Liver (tissue), 9 donors: Measurements from ENCODE around the gene AUH. TPM values are rescaled to one million over a fixed set of nuclear protein-coding genes. Genes with fewer than 3 reads are reported as not detected.

Experiments
- DNase-seq: peaks from one replicate; pipeline ENCODE4 v3.0.0-alpha.2; 2017; ENCODE audit warnings: low spot score
- H3K27ac ChIP-seq, 2 donors: one replicate each; pipeline ENCODE4 v1.7.0; 2013; ENCODE audit warnings: inconsistent platforms in 2 of 2, low read length in 2 of 2, control low read depth in 1 of 2, low read depth in 1 of 2, mild to moderate bottlenecking in 1 of 2
- H3K27me3 ChIP-seq, 4 donors: one replicate each; pipeline versions ENCODE4 v1.6.1 to v1.7.0; 2013; ENCODE audit warnings: low read length in 3 of 4, inconsistent platforms in 1 of 4, mild to moderate bottlenecking in 1 of 4, moderate library complexity in 1 of 4; ENCODE audit not compliant: control insufficient read depth in 4 of 4, insufficient read depth in 4 of 4
- H3K36me3 ChIP-seq, 4 donors: one replicate each; pipeline versions ENCODE4 v1.6.1 to v1.7.0; 2013; ENCODE audit warnings: low read length in 3 of 4, mild to moderate bottlenecking in 3 of 4, low read depth in 1 of 4, moderate library complexity in 1 of 4; ENCODE audit not compliant: control insufficient read depth in 4 of 4, insufficient read depth in 3 of 4
- H3K4me1 ChIP-seq, 4 donors: one replicate each; pipeline versions ENCODE4 v1.6.1 to v1.7.0; 2013; ENCODE audit warnings: low read length in 3 of 4, mild to moderate bottlenecking in 3 of 4, moderate library complexity in 1 of 4; ENCODE audit not compliant: control insufficient read depth in 4 of 4, insufficient read depth in 4 of 4
- H3K4me3 ChIP-seq, 3 donors: one replicate each; pipeline versions ENCODE4 v1.6.1 to v1.7.0; 2013; ENCODE audit warnings: low read length in 3 of 3, control low read depth in 1 of 3, low read depth in 1 of 3, mild to moderate bottlenecking in 1 of 3
- H3K9ac ChIP-seq, 2 donors: one replicate each; pipeline ENCODE4 v1.7.0; 2013; ENCODE audit warnings: low read length in 2 of 2, mild to moderate bottlenecking in 2 of 2, moderate library complexity in 2 of 2, control low read depth in 1 of 2, low read depth in 1 of 2
- H3K9me3 ChIP-seq, 4 donors: one replicate each; pipeline versions ENCODE4 v1.6.1 to v1.7.0; 2013; ENCODE audit warnings: low read length in 3 of 4; ENCODE audit not compliant: control insufficient read depth in 4 of 4
- EGR1 ChIP-seq, 2 donors: IDR thresholded peaks; 2 replicates each; pipeline ENCODE4 v1.6.1; 2016 to 2018; ENCODE audit warnings: antibody characterized with exemption in 2 of 2, low read depth in 2 of 2
- FOXA1 ChIP-seq: IDR thresholded peaks from 2 replicates; pipeline ENCODE4 v1.6.1; 2016; ENCODE audit warnings: antibody characterized with exemption
- FOXA2 ChIP-seq: IDR thresholded peaks from 2 replicates; pipeline ENCODE4 v1.6.1; 2016; ENCODE audit warnings: antibody characterized with exemption
- GABPA ChIP-seq, 2 donors: IDR thresholded peaks in 1 of 2; conservative IDR thresholded peaks in 1 of 2; 2 replicates each; pipeline ENCODE4 v1.6.1; 2016; ENCODE audit warnings: antibody characterized with exemption in 2 of 2, mild to moderate bottlenecking in 1 of 2, moderate library complexity in 1 of 2
- HNF4A ChIP-seq, 2 donors: conservative IDR thresholded peaks; 2 replicates each; pipeline ENCODE4 v1.6.1; 2016; ENCODE audit warnings: antibody characterized with exemption in 2 of 2, mild to moderate bottlenecking in 2 of 2
- HNF4G ChIP-seq: IDR thresholded peaks from 2 replicates; pipeline ENCODE4 v1.6.1; 2016; ENCODE audit warnings: antibody characterized with exemption
- JUND ChIP-seq, 2 donors: IDR thresholded peaks; 2 replicates each; pipeline ENCODE4 v1.6.1; 2016; ENCODE audit warnings: antibody characterized with exemption in 2 of 2
- NR2F2 ChIP-seq: IDR thresholded peaks from 2 replicates; pipeline ENCODE4 v1.6.1; 2016; ENCODE audit warnings: antibody characterized with exemption
- RAD21 ChIP-seq, 2 donors: IDR thresholded peaks; 2 replicates each; pipeline ENCODE4 v1.6.1; 2016; ENCODE audit warnings: antibody characterized with exemption in 2 of 2, mild to moderate bottlenecking in 2 of 2
- RXRA ChIP-seq, 2 donors: IDR thresholded peaks; 2 replicates each; pipeline ENCODE4 v1.6.1; 2017 to 2018; ENCODE audit warnings: antibody characterized with exemption in 2 of 2, mild to moderate bottlenecking in 1 of 2
- SP1 ChIP-seq: IDR thresholded peaks from 2 replicates; pipeline ENCODE4 v1.6.1; 2018; ENCODE audit warnings: antibody characterized with exemption, mild to moderate bottlenecking
- TAF1 ChIP-seq: conservative IDR thresholded peaks from 2 replicates; pipeline ENCODE4 v1.6.1; 2016; ENCODE audit warnings: antibody characterized with exemption, mild to moderate bottlenecking
- YY1 ChIP-seq: IDR thresholded peaks from 2 replicates; pipeline ENCODE4 v1.6.1; 2016; ENCODE audit warnings: antibody characterized with exemption, mild to moderate bottlenecking
- WGBS: extraction: QIAGEN DNeasy Blood & Tissue Kit; methylation state at CpG from one replicate; pipeline ENCODE4 v1.1.7; 2013; 5-methylcytosine and 5-hydroxymethylcytosine counted together
- polyA plus RNA-seq, 2 donors: library from polyadenylated mRNA; stranded (reverse) in 1 of 2; unstranded in 1 of 2; fragments of 200-250 nt in 1 of 2; fragments of >200 nt in 1 of 2; fragmentation: Nextera tagmentation in 1 of 2; extraction: Ambion mirVana in 1 of 2; gene quantifications; one replicate each; pipeline versions ENCODE4 v1.2.1 to v1.2.3, GENCODE V29; 2013 to 2015
- total RNA-seq, 2 donors: library from RNA; depleted of rRNA; stranded (reverse); fragments of >200 nt; gene quantifications; one replicate each; pipeline ENCODE4 v1.2.3, GENCODE V29; 2014
- TF ChIP-seq, protein P1 (sequence below): IDR thresholded peaks from 2 replicates; pipeline ENCODE4 v1.6.1; 2016; ENCODE audit warnings: antibody characterized with exemption
- TF ChIP-seq, protein P2 (sequence below): IDR thresholded peaks from 2 replicates; pipeline ENCODE4 v1.6.1; 2016; ENCODE audit warnings: antibody characterized with exemption, mild to moderate bottlenecking
- TF ChIP-seq, protein P3 (sequence below): IDR thresholded peaks from 2 replicates; pipeline ENCODE4 v1.6.1; 2016; ENCODE audit warnings: antibody characterized with exemption
- TF ChIP-seq, protein P4 (sequence below): fragments of 150-350 bp; IDR thresholded peaks from 2 replicates; pipeline ENCODE4 v1.5.1; 2017; ENCODE audit warnings: improper control_type of control experiment, low read depth, low read length; ENCODE audit not compliant: missing input control
- TF ChIP-seq, protein P5 (sequence below): IDR thresholded peaks from 2 replicates; pipeline ENCODE4 v1.6.1; 2016; ENCODE audit warnings: antibody characterized with exemption
- donor health status: healthy.
- donor health status: healthy.
- donor health status: healthy.
- donor health status: healthy.
- donor health status: healthy.

AUH gene
- total and polyA plus RNA-seq, 4 donors = 12.1 to 30.0 (median 24.9) TPM

DNA sequence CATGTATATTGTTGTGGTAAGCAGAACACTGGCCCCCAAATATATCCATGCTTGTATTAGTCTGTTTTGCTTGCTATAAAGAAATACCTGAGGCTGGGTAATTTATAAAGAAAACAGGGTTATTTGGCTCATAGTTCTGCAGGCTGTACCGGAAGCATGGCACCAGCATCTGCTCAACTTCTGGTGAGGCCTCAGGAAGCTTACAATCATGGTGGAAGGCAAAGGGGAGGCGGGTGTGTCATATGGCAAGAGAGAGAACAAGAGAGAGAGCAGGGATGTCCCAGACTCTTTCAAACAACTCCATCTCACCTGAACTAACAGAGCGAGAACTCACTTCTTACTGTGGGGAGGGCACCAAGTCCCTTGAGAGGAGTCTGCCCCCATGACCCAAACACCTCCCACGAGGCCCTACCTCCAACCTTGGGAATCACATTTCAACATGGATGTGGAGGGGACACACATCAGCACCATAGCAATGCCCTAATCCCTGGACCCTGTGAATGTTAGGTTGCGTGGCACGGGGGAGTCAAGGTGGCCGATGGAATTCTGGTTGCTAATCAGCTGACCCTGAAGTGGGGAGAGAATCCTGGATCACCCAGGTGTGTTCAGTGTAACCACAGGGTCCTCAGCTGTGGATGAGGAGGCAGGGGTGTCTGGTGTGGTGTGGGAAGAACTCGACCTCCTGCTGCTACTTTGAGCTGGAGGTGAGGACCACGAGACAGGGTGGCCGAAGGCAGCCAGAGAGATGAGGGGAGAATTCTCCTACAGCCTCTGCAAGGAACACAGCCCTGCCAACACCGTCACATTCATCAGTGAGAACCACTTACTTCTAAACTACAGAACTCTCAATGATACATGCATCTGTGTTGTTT, 172.8 kb downstream of the AUH start:
- Histone ChIP-seq H3K27me3 (no peaks in the 10 kb centered on the region), H3K27ac (no peak overlapping the region), H3K4me3 (no peak overlapping the region), H3K9ac (no peak overlapping the region), H3K9me3 (no peaks in the 10 kb centered on the region), H3K36me3 (no peaks in the 10 kb centered on the region), H3K4me1 (peaks cover 0 to 4% (median 3%) of the 10 kb centered on the region in 4 donors)
- TF ChIP-seq HNF4A (conservative IDR thresholded peaks at IDR 0.05) (no peak), HNF4G (no peak), FOXA2 (no peak), RXRA (IDR thresholded peaks at IDR 0.05) (no peak), YY1 (no peak), TAF1 (no peak)
- TF ChIP-seq, protein P1, sequence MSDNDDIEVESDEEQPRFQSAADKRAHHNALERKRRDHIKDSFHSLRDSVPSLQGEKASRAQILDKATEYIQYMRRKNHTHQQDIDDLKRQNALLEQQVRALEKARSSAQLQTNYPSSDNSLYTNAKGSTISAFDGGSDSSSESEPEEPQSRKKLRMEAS = no peak
- DNase-seq = no peak
- WGBS = 97% methylated on average over 11 of the region's 11 CpGs

DNA sequence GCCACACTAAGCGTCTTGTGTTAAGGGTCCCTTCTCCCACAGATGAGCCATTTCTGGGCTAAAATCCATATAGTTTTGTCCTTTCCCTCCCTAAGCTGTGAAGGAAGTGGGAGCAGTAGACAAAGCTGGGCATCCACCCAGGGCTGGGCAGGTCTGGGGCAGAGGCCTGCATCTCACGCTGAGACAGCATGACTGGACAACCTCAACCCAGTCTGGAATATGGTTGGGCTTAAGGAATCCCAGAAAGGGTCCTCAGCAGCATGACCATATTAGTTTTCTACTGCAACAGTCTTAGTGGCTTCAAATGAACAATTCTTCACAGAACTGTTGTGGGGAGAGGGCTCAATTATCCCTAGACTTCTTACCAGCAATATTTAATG, 173.8 kb downstream of the AUH start:
- TF ChIP-seq, protein P2, sequence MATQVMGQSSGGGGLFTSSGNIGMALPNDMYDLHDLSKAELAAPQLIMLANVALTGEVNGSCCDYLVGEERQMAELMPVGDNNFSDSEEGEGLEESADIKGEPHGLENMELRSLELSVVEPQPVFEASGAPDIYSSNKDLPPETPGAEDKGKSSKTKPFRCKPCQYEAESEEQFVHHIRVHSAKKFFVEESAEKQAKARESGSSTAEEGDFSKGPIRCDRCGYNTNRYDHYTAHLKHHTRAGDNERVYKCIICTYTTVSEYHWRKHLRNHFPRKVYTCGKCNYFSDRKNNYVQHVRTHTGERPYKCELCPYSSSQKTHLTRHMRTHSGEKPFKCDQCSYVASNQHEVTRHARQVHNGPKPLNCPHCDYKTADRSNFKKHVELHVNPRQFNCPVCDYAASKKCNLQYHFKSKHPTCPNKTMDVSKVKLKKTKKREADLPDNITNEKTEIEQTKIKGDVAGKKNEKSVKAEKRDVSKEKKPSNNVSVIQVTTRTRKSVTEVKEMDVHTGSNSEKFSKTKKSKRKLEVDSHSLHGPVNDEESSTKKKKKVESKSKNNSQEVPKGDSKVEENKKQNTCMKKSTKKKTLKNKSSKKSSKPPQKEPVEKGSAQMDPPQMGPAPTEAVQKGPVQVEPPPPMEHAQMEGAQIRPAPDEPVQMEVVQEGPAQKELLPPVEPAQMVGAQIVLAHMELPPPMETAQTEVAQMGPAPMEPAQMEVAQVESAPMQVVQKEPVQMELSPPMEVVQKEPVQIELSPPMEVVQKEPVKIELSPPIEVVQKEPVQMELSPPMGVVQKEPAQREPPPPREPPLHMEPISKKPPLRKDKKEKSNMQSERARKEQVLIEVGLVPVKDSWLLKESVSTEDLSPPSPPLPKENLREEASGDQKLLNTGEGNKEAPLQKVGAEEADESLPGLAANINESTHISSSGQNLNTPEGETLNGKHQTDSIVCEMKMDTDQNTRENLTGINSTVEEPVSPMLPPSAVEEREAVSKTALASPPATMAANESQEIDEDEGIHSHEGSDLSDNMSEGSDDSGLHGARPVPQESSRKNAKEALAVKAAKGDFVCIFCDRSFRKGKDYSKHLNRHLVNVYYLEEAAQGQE = no peak
- TF ChIP-seq, protein P3, sequence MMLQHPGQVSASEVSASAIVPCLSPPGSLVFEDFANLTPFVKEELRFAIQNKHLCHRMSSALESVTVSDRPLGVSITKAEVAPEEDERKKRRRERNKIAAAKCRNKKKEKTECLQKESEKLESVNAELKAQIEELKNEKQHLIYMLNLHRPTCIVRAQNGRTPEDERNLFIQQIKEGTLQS = no peak
- no peak for TF ChIP-seq GABPA (IDR thresholded peaks at IDR 0.05 in 1 of 2, conservative IDR thresholded peaks at IDR 0.05 in 1 of 2)
- TF ChIP-seq EGR1 (IDR thresholded peaks at IDR 0.05; ENCODE audit: low read depth in 2 of 2) = no peak
- no peak for TF ChIP-seq JUND (IDR thresholded peaks at IDR 0.05)
- no peak for TF ChIP-seq FOXA2
- TF ChIP-seq, protein P4, sequence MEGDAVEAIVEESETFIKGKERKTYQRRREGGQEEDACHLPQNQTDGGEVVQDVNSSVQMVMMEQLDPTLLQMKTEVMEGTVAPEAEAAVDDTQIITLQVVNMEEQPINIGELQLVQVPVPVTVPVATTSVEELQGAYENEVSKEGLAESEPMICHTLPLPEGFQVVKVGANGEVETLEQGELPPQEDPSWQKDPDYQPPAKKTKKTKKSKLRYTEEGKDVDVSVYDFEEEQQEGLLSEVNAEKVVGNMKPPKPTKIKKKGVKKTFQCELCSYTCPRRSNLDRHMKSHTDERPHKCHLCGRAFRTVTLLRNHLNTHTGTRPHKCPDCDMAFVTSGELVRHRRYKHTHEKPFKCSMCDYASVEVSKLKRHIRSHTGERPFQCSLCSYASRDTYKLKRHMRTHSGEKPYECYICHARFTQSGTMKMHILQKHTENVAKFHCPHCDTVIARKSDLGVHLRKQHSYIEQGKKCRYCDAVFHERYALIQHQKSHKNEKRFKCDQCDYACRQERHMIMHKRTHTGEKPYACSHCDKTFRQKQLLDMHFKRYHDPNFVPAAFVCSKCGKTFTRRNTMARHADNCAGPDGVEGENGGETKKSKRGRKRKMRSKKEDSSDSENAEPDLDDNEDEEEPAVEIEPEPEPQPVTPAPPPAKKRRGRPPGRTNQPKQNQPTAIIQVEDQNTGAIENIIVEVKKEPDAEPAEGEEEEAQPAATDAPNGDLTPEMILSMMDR = no peak
- TF ChIP-seq NR2F2 = no peak
- TF ChIP-seq, protein P5, sequence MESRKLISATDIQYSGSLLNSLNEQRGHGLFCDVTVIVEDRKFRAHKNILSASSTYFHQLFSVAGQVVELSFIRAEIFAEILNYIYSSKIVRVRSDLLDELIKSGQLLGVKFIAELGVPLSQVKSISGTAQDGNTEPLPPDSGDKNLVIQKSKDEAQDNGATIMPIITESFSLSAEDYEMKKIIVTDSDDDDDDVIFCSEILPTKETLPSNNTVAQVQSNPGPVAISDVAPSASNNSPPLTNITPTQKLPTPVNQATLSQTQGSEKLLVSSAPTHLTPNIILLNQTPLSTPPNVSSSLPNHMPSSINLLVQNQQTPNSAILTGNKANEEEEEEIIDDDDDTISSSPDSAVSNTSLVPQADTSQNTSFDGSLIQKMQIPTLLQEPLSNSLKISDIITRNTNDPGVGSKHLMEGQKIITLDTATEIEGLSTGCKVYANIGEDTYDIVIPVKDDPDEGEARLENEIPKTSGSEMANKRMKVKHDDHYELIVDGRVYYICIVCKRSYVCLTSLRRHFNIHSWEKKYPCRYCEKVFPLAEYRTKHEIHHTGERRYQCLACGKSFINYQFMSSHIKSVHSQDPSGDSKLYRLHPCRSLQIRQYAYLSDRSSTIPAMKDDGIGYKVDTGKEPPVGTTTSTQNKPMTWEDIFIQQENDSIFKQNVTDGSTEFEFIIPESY = no peak
- no peak for TF ChIP-seq TAF1
- TF ChIP-seq, protein P1 = no peak
- no peak for TF ChIP-seq RXRA (IDR thresholded peaks at IDR 0.05)
- TF ChIP-seq RAD21 (IDR thresholded peaks at IDR 0.05) = no peak
- TF ChIP-seq YY1 = no peak
- no peak for TF ChIP-seq HNF4G
- TF ChIP-seq SP1 = no peak
- no peak for TF ChIP-seq HNF4A (conservative IDR thresholded peaks at IDR 0.05)
- no peak for TF ChIP-seq FOXA1
- Histone ChIP-seq H3K9ac (no peak overlapping the region), H3K9me3 (no peaks in the 10 kb centered on the region), H3K36me3 (no peaks in the 10 kb centered on the region), H3K4me1 (peaks cover 0 to 4% (median 3%) of the 10 kb centered on the region in 4 donors), H3K27me3 (no peaks in the 10 kb centered on the region), H3K4me3 (no peak overlapping the region), H3K27ac (no peak overlapping the region)
- 91% methylated on average over 2 of the region's 2 CpGs for WGBS
- DNase-seq = no peak
